ENCODE results near the gene FBXO39. TPM values are rescaled to one million over a fixed set of nuclear protein-coding genes. Genes with fewer than 3 reads are reported as not detected.
"Not testable (repeated sequence)": the region's sequence is repeated elsewhere in the genome, so short reads cannot be mapped to it uniquely, and the experiment has no call there.

The FBXO39 gene
- total RNA-seq: under 1 TPM in 1 of 3 donors, not detected in 2; 0.16 TPM
- long read RNA-seq, donor 1: 0 reads
- long read RNA-seq, donor 2: 0 reads

- ATAC-seq (no peak), DNase-seq (no peak)
- H3K4me1 ChIP-seq (ENCODE audit: low read depth): no peaks in the 10 kb centered on the region
- no peak for TF ChIP-seq CTCF (IDR thresholded peaks at IDR 0.05)
- no peak within 1 kb of the TSS for H3K4me3 ChIP-seq
- intact Hi-C loops (cut with DNase I, micrococcal nuclease): no loop called here
- peaks cover 19% of the 10 kb centered on the region for H3K9me3 ChIP-seq
- peaks cover 2% of the 10 kb centered on the region for H3K36me3 ChIP-seq (ENCODE audit: low read depth)
These were observed at the start of gene FBXO39 for GRCh38 chr17:6775871-6776405. TSS of gene FBXO39 (plus strand) at chr17:6776215. CDS start at chr17:6779869, 3,654 bp downstream.

GRCh38 chr17:6729531-6729930 lies 46.5 kb upstream of the FBXO39 start:
- intact Hi-C loops (cut with DNase I, micrococcal nuclease): no loop called here
- no peak for ATAC-seq

GRCh38 chr17:6746665-6747064 lies 29.4 kb upstream of the FBXO39 start:
- H3K4me3 ChIP-seq; H3K4me1 ChIP-seq (ENCODE audit: low read depth); intact Hi-C loops (cut with DNase I, micrococcal nuclease); H3K9me3 ChIP-seq; DNase-seq; ATAC-seq; H3K36me3 ChIP-seq (ENCODE audit: low read depth): not testable (repeated sequence)

More at GRCh38 chr17:6729531-6729930, 46.5 kb upstream of the FBXO39 start:
- DNase-seq: no peak
- TF ChIP-seq CTCF (IDR thresholded peaks at IDR 0.05): no peak
- Histone ChIP-seq H3K4me3 (no peak overlapping the region), H3K4me1 (ENCODE audit: low read depth) (no peaks in the 10 kb centered on the region), H3K36me3 (ENCODE audit: low read depth) (no peaks in the 10 kb centered on the region), H3K9me3 (no peaks in the 10 kb centered on the region)

GRCh38 chr17:6748617-6749016 lies 27.4 kb upstream of the FBXO39 start:
- DNase-seq (no peak), ATAC-seq (no peak)
- Histone ChIP-seq H3K4me1 (ENCODE audit: low read depth) (no peaks in the 10 kb centered on the region), H3K36me3 (ENCODE audit: low read depth) (no peaks in the 10 kb centered on the region), H3K9me3 (no peaks in the 10 kb centered on the region), H3K4me3 (no peak overlapping the region)
- intact Hi-C loops (cut with DNase I, micrococcal nuclease): no loop called here
- no peak for TF ChIP-seq CTCF (IDR thresholded peaks at IDR 0.05)

- Histone ChIP-seq H3K36me3 (ENCODE audit: low read depth) (no peaks in the 10 kb centered on the region), H3K4me1 (ENCODE audit: low read depth) (no peaks in the 10 kb centered on the region), H3K4me3 (no peak overlapping the region), H3K9me3 (no peaks in the 10 kb centered on the region)
- intact Hi-C loops (cut with DNase I, micrococcal nuclease): no loop called here
- TF ChIP-seq CTCF (IDR thresholded peaks at IDR 0.05): no peak
- no peak for DNase-seq
- ATAC-seq: no peak
These were observed 26.5 kb upstream of the FBXO39 start for GRCh38 chr17:6749519-6749918.

GRCh38 chr17:6752068-6752909 lies 23.7 kb upstream of the FBXO39 start:
- intact Hi-C loops (cut with DNase I, micrococcal nuclease): no loop called here
- DNase-seq (peak in 1 of 3 donors; percentile 24), ATAC-seq (peak; percentile 41)
- no peaks in the 10 kb centered on the region for H3K36me3 ChIP-seq (ENCODE audit: low read depth)
- H3K4me3 ChIP-seq: no peak overlapping the region
- no peaks in the 10 kb centered on the region for H3K9me3 ChIP-seq
- H3K4me1 ChIP-seq (ENCODE audit: low read depth): peaks cover 2% of the 10 kb centered on the region
- TF ChIP-seq CTCF (IDR thresholded peaks at IDR 0.05): no peak
